C4-2B (cell line): ENCODE results near the gene MAP6.

Source experiments
- ZFX ChIP-seq: fragments of 450-650 bp; IDR thresholded peaks from 2 replicates; pipeline ENCODE4 v1.6.1; 2017
- TF ChIP-seq, protein P1 (sequence below): fragments of 450-650 bp; conservative IDR thresholded peaks from 2 replicates; pipeline ENCODE4 v1.5.1; 2017; ENCODE audit warnings: mild to moderate bottlenecking

DNA sequence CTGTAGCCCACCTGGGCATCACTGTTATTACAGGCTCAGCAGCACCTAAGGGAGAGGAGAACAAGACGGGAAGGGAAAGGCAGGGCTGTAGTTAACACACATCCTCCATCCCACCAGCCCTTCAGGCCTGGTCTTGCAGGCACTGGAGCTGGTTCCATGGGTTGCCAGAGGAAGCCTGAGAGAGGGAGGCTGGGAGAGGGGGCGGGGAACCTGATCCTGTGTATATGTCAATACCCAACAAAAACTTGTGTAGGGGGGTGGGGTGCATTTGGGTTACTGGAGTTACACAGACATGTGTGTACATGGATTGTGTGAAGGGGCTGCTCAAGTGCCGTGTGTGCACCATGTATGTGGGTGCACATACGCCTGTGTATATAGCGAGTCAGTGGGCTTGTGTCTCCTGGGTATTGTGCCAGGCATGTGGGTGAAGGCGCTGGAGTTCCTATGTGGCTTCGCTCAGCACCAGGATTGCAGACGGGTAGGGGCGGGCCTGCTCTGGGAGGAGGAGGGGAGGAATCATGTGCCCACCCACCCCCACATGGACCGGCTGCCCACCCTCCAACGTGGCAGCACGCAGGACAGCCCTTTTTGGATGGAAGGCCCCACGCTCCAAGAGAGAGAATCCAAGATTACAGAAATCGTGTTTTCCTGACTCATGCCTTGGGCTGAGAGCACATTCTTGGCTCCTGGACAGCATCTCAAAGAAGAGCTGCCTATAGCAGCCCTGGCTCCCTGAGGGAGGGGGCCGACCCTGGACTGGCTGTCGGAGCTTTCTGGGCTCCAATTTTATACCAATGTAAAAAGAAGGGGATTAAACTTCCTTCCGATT lies 111.0 kb downstream of the MAP6 start:
- TF ChIP-seq, protein P1, sequence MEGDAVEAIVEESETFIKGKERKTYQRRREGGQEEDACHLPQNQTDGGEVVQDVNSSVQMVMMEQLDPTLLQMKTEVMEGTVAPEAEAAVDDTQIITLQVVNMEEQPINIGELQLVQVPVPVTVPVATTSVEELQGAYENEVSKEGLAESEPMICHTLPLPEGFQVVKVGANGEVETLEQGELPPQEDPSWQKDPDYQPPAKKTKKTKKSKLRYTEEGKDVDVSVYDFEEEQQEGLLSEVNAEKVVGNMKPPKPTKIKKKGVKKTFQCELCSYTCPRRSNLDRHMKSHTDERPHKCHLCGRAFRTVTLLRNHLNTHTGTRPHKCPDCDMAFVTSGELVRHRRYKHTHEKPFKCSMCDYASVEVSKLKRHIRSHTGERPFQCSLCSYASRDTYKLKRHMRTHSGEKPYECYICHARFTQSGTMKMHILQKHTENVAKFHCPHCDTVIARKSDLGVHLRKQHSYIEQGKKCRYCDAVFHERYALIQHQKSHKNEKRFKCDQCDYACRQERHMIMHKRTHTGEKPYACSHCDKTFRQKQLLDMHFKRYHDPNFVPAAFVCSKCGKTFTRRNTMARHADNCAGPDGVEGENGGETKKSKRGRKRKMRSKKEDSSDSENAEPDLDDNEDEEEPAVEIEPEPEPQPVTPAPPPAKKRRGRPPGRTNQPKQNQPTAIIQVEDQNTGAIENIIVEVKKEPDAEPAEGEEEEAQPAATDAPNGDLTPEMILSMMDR = no peak
- TF ChIP-seq ZFX = no peak
